Measurements from ENCODE around the gene UBR2. TPM values are rescaled to one million over a fixed set of nuclear protein-coding genes. Genes with fewer than 3 reads are reported as not detected.
A peak's percentile ranks its signal among the peaks of the same experiment; 100 is the strongest.

Gene UBR2
- total and polyA plus RNA-seq, 9 of the 15 experiments (the other 6 are each of a cell fraction or from before 2014, with no cell fraction given) = 9.1 to 38.9 (median 23.4) TPM

GRCh38 chr6:42693725-42694323 lies 130.0 kb downstream of the UBR2 start:
- ChIA-PET CTCF (ENCODE audit: low intra/inter-chr PET ratio) (no interaction called here), POLR2A (interaction anchor here (0.5 to 2.2 kb wide), 4 partner anchors 8 to 436 kb away, joined by 3 to 10 read pairs (median 4); partner anchors contain the start of gene TBCC)
- TF ChIP-seq POLR2B (IDR thresholded peaks at IDR 0.05; ENCODE audit: low read depth, partially characterized antibody) = peak; percentile 24
- TF ChIP-seq ETS2 (tag; IDR thresholded peaks at IDR 0.05; ENCODE audit: borderline replicate concordance, poor library complexity, severe bottlenecking) = no peak
- Histone ChIP-seq H3K4me1 (replicated peaks in 1 of 2; ENCODE audit: control insufficient read depth in 2 of 2, insufficient read depth in 2 of 2, low read length in 2 of 2) (peaks cover 0 to 4% of the 10 kb centered on the region in 2 experiments; a peak in 2 of 5 replicates), H4K20me1 (replicated peaks; ENCODE audit: control insufficient read depth, insufficient read depth, low read length) (0 out of 2 replicates have a peak, but pooled peaks cover 4% of the 10 kb centered on the region), H3K36me3 (ENCODE audit: control insufficient read depth, insufficient read depth, low read length) (peaks cover 49% of the 10 kb centered on the region; the same call in 2 of the 3 replicates), H3K79me2 (ENCODE audit: control insufficient read depth, insufficient read depth, low read length) (no peaks in the 10 kb centered on the region), H3K27ac (ENCODE audit: extremely low read depth, low read depth, low read length) (no peak overlapping the region), H3K4me2 (ENCODE audit: insufficient read depth, low read length) (no peak overlapping the region), H3K27me3 (ENCODE audit: control insufficient read depth in 2 of 2, insufficient read depth in 2 of 2, low read length in 2 of 2) (no peaks in the 10 kb centered on the region), H3K9me3 (replicated peaks; ENCODE audit: control insufficient read depth, insufficient read depth, low read depth, low read length) (no peaks in the 10 kb centered on the region), H3K9me1 (ENCODE audit: control insufficient read depth, insufficient read depth, low read length) (no peaks in the 10 kb centered on the region), H3K4me3 (no peak overlapping the region), H3K9ac (ENCODE audit: insufficient read depth in 1 of 2, low read depth in 2 of 2, low read length in 2 of 2) (no peak overlapping the region), H2AFZ (ENCODE audit: low read depth, low read length) (no peak overlapping the region)
- no TSS peak for BruUV-seq (replicated peaks)
- FAIRE-seq = no peak
- no peak for DNase-seq (ENCODE audit: extremely low read depth in 1 of 4, low spot score in 3 of 4)
- WGBS (ENCODE audit: insufficient coverage, low coverage, missing lambda C conversion rate) = 87% methylated on average over 2 of the region's 2 CpGs
- ATAC-seq = no peak
- intact Hi-C loops (cut with micrococcal nuclease) (no loop called here), in situ Hi-C loops (cut with MboI) (no loop called here)

GRCh38 chr6:42694586-42694985 lies 130.8 kb downstream of the UBR2 start:
- no TSS peak for BruUV-seq (replicated peaks)
- Histone ChIP-seq H3K9me1 (ENCODE audit: control insufficient read depth, insufficient read depth, low read length) (no peaks in the 10 kb centered on the region), H3K9me3 (replicated peaks; ENCODE audit: control insufficient read depth, insufficient read depth, low read depth, low read length) (no peaks in the 10 kb centered on the region), H3K79me2 (ENCODE audit: control insufficient read depth, insufficient read depth, low read length) (no peaks in the 10 kb centered on the region), H3K27me3 (ENCODE audit: control insufficient read depth in 2 of 2, insufficient read depth in 2 of 2, low read length in 2 of 2) (no peaks in the 10 kb centered on the region), H3K4me2 (ENCODE audit: insufficient read depth, low read length) (no peak overlapping the region), H3K4me1 (replicated peaks in 1 of 2; ENCODE audit: control insufficient read depth in 2 of 2, insufficient read depth in 2 of 2, low read length in 2 of 2) (peaks cover 0 to 4% of the 10 kb centered on the region in 2 experiments; a peak in 2 of 5 replicates), H3K4me3 (no peak overlapping the region), H3K36me3 (ENCODE audit: control insufficient read depth, insufficient read depth, low read length) (peaks cover 42% of the 10 kb centered on the region; the same call in 2 of the 3 replicates), H3K27ac (ENCODE audit: extremely low read depth, low read depth, low read length) (no peak overlapping the region), H2AFZ (ENCODE audit: low read depth, low read length) (no peak overlapping the region), H4K20me1 (replicated peaks; ENCODE audit: control insufficient read depth, insufficient read depth, low read length) (0 out of 2 replicates have a peak, but pooled peaks cover 4% of the 10 kb centered on the region), H3K9ac (ENCODE audit: insufficient read depth in 1 of 2, low read depth in 2 of 2, low read length in 2 of 2) (no peak overlapping the region)
- DNase-seq (ENCODE audit: extremely low read depth in 1 of 4, low spot score in 3 of 4) (no peak), ATAC-seq (no peak), FAIRE-seq (no peak)
- 75% methylated on average over 4 of the region's 4 CpGs for WGBS (ENCODE audit: insufficient coverage, low coverage, missing lambda C conversion rate)
- intact Hi-C loops (cut with micrococcal nuclease) = no loop called here
- CTCF ChIA-PET (ENCODE audit: low intra/inter-chr PET ratio) = no interaction called here
- POLR2A ChIA-PET = interaction anchor here (0.8 to 1.4 kb wide), 4 partner anchors 9 to 104 kb away, joined by 3 to 4 read pairs (median 4); partner anchors contain the start of gene TBCC
- in situ Hi-C loops (cut with MboI) = no loop called here
- TF ChIP-seq CREB1 (IDR thresholded peaks at IDR 0.05) (no peak), CREB1 (CRISPR knock-in tag; IDR thresholded peaks at IDR 0.05) (no peak), ZNF589 (CRISPR knock-in tag; IDR thresholded peaks at IDR 0.05; ENCODE audit: low read depth) (no peak), FOXK2 (conservative IDR thresholded peaks at IDR 0.05 in 1 of 2, IDR thresholded peaks at IDR 0.05 in 1 of 2; ENCODE audit: low read depth in 2 of 2) (no peak), NR2F6 (CRISPR knock-in tag; IDR thresholded peaks at IDR 0.05) (no peak), PHF20 (IDR thresholded peaks at IDR 0.05; ENCODE audit: partially characterized antibody) (no peak), CSDE1 (IDR thresholded peaks at IDR 0.05) (no peak), GTF3C2 (IDR thresholded peaks at IDR 0.05; ENCODE audit: borderline replicate concordance, extremely low read depth, insufficient read length) (no peak), ZNF134 (CRISPR knock-in tag; conservative IDR thresholded peaks at IDR 0.05) (no peak), MTA1 (IDR thresholded peaks at IDR 0.05; ENCODE audit: borderline replicate concordance) (no peak)
